SK-N-SH (cell line): Measurements from ENCODE around the gene DNPH1.

Experiments used
- EP300 ChIP-seq, 2 experiments: IDR thresholded peaks; 2 replicates each; pipeline versions ENCODE4 v1.4.0 to v1.6.1; 2012; ENCODE audit warnings: borderline replicate concordance in 1 of 2, low read depth in 1 of 2, low read length in 1 of 2
- MXI1 ChIP-seq: IDR thresholded peaks from 2 replicates; pipeline ENCODE4 v1.6.1; 2012; ENCODE audit warnings: mild to moderate bottlenecking, low read depth, low read length, improper control_type of control experiment
- POLR2AphosphoS5 ChIP-seq: IDR thresholded peaks from 2 replicates; pipeline ENCODE4 v1.6.1; 2012; ENCODE audit warnings: low read depth, low read length
- RAD21 ChIP-seq: IDR thresholded peaks from 2 replicates; pipeline ENCODE4 v1.6.1; 2012; ENCODE audit warnings: mild to moderate bottlenecking, low read length
- RFX5 ChIP-seq: IDR thresholded peaks from 2 replicates; pipeline ENCODE4 v1.6.1; 2012; ENCODE audit warnings: mild to moderate bottlenecking, improper control_type of control experiment, low read length
- TF ChIP-seq, protein P1 (sequence below): IDR thresholded peaks from 2 replicates; pipeline ENCODE4; 2012
- TF ChIP-seq, protein P2 (sequence below): fragments of 200-600 bp; sonication (generic); IDR thresholded peaks from 2 replicates; pipeline ENCODE4 v1.6.1; 2017; ENCODE audit warnings: antibody characterized with exemption, mild to moderate bottlenecking, moderate library complexity
- TF ChIP-seq, protein P3 (sequence below): IDR thresholded peaks from 2 replicates; pipeline ENCODE4 v1.6.1; 2012; ENCODE audit warnings: mild to moderate bottlenecking, low read depth, low read length, moderate library complexity
- TF ChIP-seq, protein P4 (sequence below): IDR thresholded peaks from 2 replicates; pipeline ENCODE4 v1.4.0; 2012; ENCODE audit warnings: low read depth

DNA sequence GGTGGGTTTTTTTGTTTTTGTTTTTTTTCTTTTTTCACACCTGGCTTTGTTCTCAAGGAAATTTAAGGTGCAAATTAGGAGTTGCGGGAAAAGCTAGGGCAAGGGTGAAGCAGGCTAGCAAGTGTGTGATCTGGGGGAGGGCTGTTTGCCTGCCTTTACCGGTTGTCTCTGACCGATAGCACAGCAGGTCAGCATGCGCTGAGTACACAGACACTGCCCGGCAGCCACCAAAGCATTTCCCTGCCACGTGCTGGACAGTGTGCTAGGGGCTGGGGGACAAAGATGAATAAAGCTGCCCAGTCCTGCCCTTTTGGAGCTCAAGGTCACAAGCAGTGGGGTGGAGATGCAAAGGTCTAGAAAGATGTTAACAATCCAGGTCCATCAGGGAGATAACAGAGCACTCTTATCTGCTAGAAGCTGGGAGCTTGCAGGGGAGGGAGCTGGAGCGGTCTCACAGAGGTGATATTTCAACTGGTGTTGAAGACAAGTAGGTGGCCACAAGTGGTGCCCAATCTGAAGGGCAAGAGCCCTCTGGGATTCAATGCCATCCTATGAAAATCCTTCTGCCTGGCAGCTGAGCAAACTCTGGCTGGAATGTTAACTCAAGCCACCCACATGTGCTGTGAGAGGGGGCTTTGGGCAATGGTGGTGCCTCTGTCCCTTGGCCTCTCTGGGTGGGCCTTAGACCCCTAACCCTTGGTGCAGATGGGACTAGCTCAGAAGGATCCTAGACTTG lies 38.5 kb upstream of the DNPH1 start:
- TF ChIP-seq, protein P1, sequence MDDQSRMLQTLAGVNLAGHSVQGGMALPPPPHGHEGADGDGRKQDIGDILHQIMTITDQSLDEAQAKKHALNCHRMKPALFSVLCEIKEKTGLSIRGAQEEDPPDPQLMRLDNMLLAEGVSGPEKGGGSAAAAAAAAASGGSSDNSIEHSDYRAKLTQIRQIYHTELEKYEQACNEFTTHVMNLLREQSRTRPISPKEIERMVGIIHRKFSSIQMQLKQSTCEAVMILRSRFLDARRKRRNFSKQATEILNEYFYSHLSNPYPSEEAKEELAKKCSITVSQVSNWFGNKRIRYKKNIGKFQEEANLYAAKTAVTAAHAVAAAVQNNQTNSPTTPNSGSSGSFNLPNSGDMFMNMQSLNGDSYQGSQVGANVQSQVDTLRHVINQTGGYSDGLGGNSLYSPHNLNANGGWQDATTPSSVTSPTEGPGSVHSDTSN = no peak
- TF ChIP-seq, protein P2, sequence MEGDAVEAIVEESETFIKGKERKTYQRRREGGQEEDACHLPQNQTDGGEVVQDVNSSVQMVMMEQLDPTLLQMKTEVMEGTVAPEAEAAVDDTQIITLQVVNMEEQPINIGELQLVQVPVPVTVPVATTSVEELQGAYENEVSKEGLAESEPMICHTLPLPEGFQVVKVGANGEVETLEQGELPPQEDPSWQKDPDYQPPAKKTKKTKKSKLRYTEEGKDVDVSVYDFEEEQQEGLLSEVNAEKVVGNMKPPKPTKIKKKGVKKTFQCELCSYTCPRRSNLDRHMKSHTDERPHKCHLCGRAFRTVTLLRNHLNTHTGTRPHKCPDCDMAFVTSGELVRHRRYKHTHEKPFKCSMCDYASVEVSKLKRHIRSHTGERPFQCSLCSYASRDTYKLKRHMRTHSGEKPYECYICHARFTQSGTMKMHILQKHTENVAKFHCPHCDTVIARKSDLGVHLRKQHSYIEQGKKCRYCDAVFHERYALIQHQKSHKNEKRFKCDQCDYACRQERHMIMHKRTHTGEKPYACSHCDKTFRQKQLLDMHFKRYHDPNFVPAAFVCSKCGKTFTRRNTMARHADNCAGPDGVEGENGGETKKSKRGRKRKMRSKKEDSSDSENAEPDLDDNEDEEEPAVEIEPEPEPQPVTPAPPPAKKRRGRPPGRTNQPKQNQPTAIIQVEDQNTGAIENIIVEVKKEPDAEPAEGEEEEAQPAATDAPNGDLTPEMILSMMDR = no peak
- TF ChIP-seq RAD21 (no peak), RFX5 (no peak), EP300 (IDR thresholded peaks at IDR 0.05; ENCODE audit: borderline replicate concordance in 1 of 2, low read depth in 1 of 2, low read length in 1 of 2) (no peak), POLR2AphosphoS5 (no peak), MXI1 (no peak)
- TF ChIP-seq, protein P3, sequence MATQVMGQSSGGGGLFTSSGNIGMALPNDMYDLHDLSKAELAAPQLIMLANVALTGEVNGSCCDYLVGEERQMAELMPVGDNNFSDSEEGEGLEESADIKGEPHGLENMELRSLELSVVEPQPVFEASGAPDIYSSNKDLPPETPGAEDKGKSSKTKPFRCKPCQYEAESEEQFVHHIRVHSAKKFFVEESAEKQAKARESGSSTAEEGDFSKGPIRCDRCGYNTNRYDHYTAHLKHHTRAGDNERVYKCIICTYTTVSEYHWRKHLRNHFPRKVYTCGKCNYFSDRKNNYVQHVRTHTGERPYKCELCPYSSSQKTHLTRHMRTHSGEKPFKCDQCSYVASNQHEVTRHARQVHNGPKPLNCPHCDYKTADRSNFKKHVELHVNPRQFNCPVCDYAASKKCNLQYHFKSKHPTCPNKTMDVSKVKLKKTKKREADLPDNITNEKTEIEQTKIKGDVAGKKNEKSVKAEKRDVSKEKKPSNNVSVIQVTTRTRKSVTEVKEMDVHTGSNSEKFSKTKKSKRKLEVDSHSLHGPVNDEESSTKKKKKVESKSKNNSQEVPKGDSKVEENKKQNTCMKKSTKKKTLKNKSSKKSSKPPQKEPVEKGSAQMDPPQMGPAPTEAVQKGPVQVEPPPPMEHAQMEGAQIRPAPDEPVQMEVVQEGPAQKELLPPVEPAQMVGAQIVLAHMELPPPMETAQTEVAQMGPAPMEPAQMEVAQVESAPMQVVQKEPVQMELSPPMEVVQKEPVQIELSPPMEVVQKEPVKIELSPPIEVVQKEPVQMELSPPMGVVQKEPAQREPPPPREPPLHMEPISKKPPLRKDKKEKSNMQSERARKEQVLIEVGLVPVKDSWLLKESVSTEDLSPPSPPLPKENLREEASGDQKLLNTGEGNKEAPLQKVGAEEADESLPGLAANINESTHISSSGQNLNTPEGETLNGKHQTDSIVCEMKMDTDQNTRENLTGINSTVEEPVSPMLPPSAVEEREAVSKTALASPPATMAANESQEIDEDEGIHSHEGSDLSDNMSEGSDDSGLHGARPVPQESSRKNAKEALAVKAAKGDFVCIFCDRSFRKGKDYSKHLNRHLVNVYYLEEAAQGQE = no peak
- TF ChIP-seq, protein P4, sequence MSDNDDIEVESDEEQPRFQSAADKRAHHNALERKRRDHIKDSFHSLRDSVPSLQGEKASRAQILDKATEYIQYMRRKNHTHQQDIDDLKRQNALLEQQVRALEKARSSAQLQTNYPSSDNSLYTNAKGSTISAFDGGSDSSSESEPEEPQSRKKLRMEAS = no peak
